Measurements from ENCODE around the gene ARHGAP25.

Gene ARHGAP25

GRCh38 chr2:68861330-68861729, 126.7 kb downstream of the ARHGAP25 start:
- no peak for TF ChIP-seq CTCF (IDR thresholded peaks at IDR 0.05)

GRCh38 chr2:68862889-68863288, 128.3 kb downstream of the ARHGAP25 start:
- TF ChIP-seq CTCF (IDR thresholded peaks at IDR 0.05), result no peak

GRCh38 chr2:68863996-68864395, 129.4 kb downstream of the ARHGAP25 start:
- TF ChIP-seq CTCF (IDR thresholded peaks at IDR 0.05), result no peak

- TF ChIP-seq CTCF (IDR thresholded peaks at IDR 0.05), result no peak
Observed at GRCh38 chr2:68865108-68865507, 130.5 kb downstream of the ARHGAP25 start.

- no peak for TF ChIP-seq CTCF (IDR thresholded peaks at IDR 0.05)
Observed at GRCh38 chr2:68870215-68870614, 135.6 kb downstream of the ARHGAP25 start.

GRCh38 chr2:68871159-68871764, 136.7 kb downstream of the ARHGAP25 start, which contains the start of gene BMP10:
TSS of gene BMP10 (minus strand) at chr2:68871397. CDS start at chr2:68871358, 39 bp downstream.
- TF ChIP-seq CTCF (IDR thresholded peaks at IDR 0.05), result no peak
